ENCODE measurements around the gene ZNF358.

The ZNF358 gene

DNA sequence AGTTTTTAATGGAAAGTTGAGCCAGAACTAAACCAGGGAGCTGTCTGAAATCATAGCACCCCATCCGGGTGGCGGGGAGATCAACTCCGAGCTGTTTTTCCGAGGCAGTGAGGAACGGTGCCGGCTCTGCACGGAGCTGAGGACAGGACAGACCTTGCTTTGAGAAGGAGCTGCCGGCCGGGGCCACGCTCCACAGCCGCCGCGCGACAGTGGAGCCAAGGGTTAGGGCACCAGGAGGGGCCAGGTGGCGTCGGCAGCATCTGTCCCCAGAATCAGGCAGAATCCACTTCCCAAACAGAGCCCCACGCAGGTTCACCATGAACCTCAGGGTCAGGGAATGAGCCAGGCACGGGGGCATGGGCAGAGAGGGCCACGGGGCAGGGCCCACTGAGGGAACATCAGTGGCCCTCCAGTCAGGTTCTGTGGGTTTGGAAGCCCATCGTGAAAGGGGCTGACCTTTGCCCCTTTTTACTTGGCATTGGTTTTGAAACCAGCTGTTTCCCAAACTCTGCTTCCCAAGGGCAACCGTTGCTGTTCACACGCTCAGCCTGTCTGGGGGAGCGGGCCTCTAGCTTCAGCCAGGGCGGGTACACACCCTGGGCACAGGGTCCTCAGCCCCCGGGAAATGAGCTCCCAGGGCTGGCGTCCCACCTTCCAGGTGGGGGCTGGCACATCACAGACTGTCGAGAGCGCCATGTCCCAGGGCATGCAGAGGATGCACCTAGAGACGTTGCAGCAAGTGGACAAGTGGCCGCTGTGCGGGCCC lies 45.2 kb upstream of the ZNF358 start:
- no peak overlapping the region for H2AK5ac ChIP-seq (ENCODE audit: low read depth, low read length)
- H3K79me1 ChIP-seq (ENCODE audit: low read depth, low read length): no peaks in the 10 kb centered on the region
- no peaks in the 10 kb centered on the region for H3K4me1 ChIP-seq (ENCODE audit: control insufficient read depth in 2 of 2, insufficient read depth in 1 of 2, low read depth in 1 of 2, low read length in 2 of 2)
- H3K4me2 ChIP-seq (ENCODE audit: insufficient read depth, low read length, poor library complexity, severe bottlenecking): no peak overlapping the region
- no peak overlapping the region for H3K27ac ChIP-seq (replicated peaks; ENCODE audit: low read length)
- H4K91ac ChIP-seq (ENCODE audit: low read depth, low read length, poor library complexity): no peak overlapping the region
- no peaks in the 10 kb centered on the region for H3K9me3 ChIP-seq (replicated peaks in 1 of 2; ENCODE audit: control insufficient read depth in 2 of 2, insufficient read depth in 1 of 2, low read depth in 1 of 2, low read length in 2 of 2)
- peak overlapping the region in 1 of 2 donors; percentile 28 for H3K4me3 ChIP-seq (ENCODE audit: low read length in 2 of 2)
- H2BK15ac ChIP-seq (ENCODE audit: low read length): no peak overlapping the region
- H2BK5ac ChIP-seq (ENCODE audit: low read length): no peak overlapping the region
- no peak overlapping the region for H3K4ac ChIP-seq (ENCODE audit: low read length)
- no peak overlapping the region for H3K9ac ChIP-seq (ENCODE audit: low read depth, low read length, poor library complexity)
- peak overlapping the region; percentile 22 for H2BK12ac ChIP-seq (ENCODE audit: low read length)
- no CpG with 5 or more reads among the region's 31 CpGs for WGBS, 2 donors (ENCODE audit: extremely low coverage in 2 of 2, insufficient read length in 2 of 2, insufficient replicate concordance in 1 of 2)
- peak overlapping the region; percentile 43 for H3K23ac ChIP-seq (ENCODE audit: low read depth, low read length, poor library complexity)
- no peak overlapping the region for H4K8ac ChIP-seq (ENCODE audit: low read depth, low read length)
- H3K14ac ChIP-seq (ENCODE audit: low read length): no peak overlapping the region
- H2BK120ac ChIP-seq (ENCODE audit: low read depth, low read length): no peak overlapping the region
- H2AFZ ChIP-seq (ENCODE audit: low read length): no peak overlapping the region
- no peak for DNase-seq (ENCODE audit: low spot score)
- H3K27me3 ChIP-seq (ENCODE audit: control insufficient read depth in 3 of 3, insufficient read depth in 3 of 3, low read depth in 1 of 3, low read length in 3 of 3): no peaks in the 10 kb centered on the region
- peaks cover 25 to 46% of the 10 kb centered on the region in 2 donors for H3K36me3 ChIP-seq (replicated peaks in 1 of 2; ENCODE audit: control insufficient read depth in 2 of 2, insufficient read depth in 2 of 2, low read length in 2 of 2)
- H3K18ac ChIP-seq (ENCODE audit: low read length): no peak overlapping the region

DNA sequence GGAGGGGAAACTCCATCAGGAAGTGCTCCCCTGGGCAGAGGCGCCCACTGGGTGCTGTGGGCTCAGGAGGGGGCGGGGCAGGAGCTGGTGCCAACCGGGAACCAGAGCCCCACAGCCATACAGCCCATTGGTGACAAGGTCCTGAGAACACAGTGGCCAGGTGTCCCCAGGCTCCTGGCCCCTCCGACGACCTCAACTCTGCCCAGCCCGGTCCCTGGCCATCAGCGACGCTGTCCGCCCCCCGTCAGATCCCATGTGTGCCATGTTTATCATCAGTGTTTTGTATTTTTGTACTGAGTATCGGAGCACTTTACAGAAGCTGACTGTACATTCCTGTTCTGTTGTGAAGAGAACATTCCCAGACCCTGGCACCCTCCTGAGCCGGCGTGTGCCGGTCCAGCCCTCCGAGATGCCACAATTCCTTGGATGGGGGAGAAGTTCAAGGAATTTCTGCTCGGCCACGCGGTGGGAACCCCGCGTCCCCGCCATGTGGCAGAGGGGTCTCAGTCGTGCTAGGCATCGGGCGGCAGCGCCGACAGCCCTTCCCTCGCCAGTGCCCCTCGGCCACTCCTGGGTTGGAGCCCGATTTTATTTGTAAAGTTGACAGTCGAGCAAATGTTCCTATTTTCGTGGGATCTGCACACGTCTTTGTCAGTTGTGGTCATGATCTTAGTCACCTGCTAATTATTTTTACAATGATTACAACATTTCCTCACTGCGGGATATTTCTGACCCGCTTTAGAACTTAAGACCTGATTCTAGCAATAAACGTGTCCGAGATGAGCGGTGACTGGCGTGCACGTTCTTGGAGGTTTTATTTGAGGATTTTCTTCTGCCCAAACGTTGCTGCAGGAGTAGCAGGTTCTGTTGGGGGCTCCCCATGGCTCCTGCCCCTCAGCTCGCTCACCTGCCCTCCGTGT lies 43.9 kb upstream of the ZNF358 start:
- H3K4ac ChIP-seq (ENCODE audit: low read length): no peak overlapping the region
- no peaks in the 10 kb centered on the region for H3K79me1 ChIP-seq (ENCODE audit: low read depth, low read length)
- H3K36me3 ChIP-seq (replicated peaks in 1 of 2; ENCODE audit: control insufficient read depth in 2 of 2, insufficient read depth in 2 of 2, low read length in 2 of 2): peaks cover 25 to 44% of the 10 kb centered on the region in 2 donors
- H3K4me3 ChIP-seq (ENCODE audit: low read length in 2 of 2): no peak overlapping the region
- H2BK15ac ChIP-seq (ENCODE audit: low read length): no peak overlapping the region
- no peaks in the 10 kb centered on the region for H3K9me3 ChIP-seq (replicated peaks in 1 of 2; ENCODE audit: control insufficient read depth in 2 of 2, insufficient read depth in 1 of 2, low read depth in 1 of 2, low read length in 2 of 2)
- peak overlapping the region; percentile 85 for H3K23ac ChIP-seq (ENCODE audit: low read depth, low read length, poor library complexity)
- no peak overlapping the region for H3K27ac ChIP-seq (replicated peaks; ENCODE audit: low read length)
- no peaks in the 10 kb centered on the region for H3K4me1 ChIP-seq (ENCODE audit: control insufficient read depth in 2 of 2, insufficient read depth in 1 of 2, low read depth in 1 of 2, low read length in 2 of 2)
- no peak for DNase-seq (ENCODE audit: low spot score)
- H2BK12ac ChIP-seq (ENCODE audit: low read length): no peak overlapping the region
- no peak overlapping the region for H2AK5ac ChIP-seq (ENCODE audit: low read depth, low read length)
- no peak overlapping the region for H2BK120ac ChIP-seq (ENCODE audit: low read depth, low read length)
- no peak overlapping the region for H3K9ac ChIP-seq (ENCODE audit: low read depth, low read length, poor library complexity)
- no peak overlapping the region for H3K14ac ChIP-seq (ENCODE audit: low read length)
- no peak overlapping the region for H3K18ac ChIP-seq (ENCODE audit: low read length)
- no CpG with 5 or more reads among the region's 42 CpGs for WGBS, 2 donors (ENCODE audit: extremely low coverage in 2 of 2, insufficient read length in 2 of 2, insufficient replicate concordance in 1 of 2)
- no peak overlapping the region for H2AFZ ChIP-seq (ENCODE audit: low read length)
- no peak overlapping the region for H3K4me2 ChIP-seq (ENCODE audit: insufficient read depth, low read length, poor library complexity, severe bottlenecking)
- H3K27me3 ChIP-seq (ENCODE audit: control insufficient read depth in 3 of 3, insufficient read depth in 3 of 3, low read depth in 1 of 3, low read length in 3 of 3): no peaks in the 10 kb centered on the region
- no peak overlapping the region for H2BK5ac ChIP-seq (ENCODE audit: low read length)
- H4K8ac ChIP-seq (ENCODE audit: low read depth, low read length): no peak overlapping the region
- no peak overlapping the region for H4K91ac ChIP-seq (ENCODE audit: low read depth, low read length, poor library complexity)

DNA sequence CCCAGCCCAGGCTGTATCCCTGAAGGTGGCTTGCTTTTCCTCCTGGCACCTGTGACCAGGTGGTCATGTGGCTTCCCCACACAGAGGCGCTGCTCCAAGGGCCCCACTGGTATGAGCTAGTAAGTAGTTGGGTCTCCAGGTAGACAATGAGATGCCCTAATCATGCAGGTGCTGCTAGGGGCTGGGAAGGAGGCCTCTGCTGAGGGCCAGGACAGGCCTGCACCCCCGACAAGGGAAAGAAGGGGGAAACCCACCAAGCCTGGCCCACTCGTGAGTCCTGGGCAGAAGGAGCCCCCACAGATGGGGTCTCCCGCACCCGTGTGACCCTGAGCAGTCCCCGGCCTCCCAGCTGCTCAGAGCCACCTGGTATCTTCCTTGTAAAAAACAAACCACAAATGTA lies 40.2 kb upstream of the ZNF358 start:
- H3K27ac ChIP-seq (replicated peaks; ENCODE audit: low read length): no peak overlapping the region
- DNase-seq (ENCODE audit: low spot score): no peak
- H4K91ac ChIP-seq (ENCODE audit: low read depth, low read length, poor library complexity): no peak overlapping the region
- H3K18ac ChIP-seq (ENCODE audit: low read length): no peak overlapping the region
- no peak overlapping the region for H2BK120ac ChIP-seq (ENCODE audit: low read depth, low read length)
- H3K4ac ChIP-seq (ENCODE audit: low read length): no peak overlapping the region
- H4K8ac ChIP-seq (ENCODE audit: low read depth, low read length): no peak overlapping the region
- peaks cover 6 to 13% of the 10 kb centered on the region in 2 donors for H3K36me3 ChIP-seq (replicated peaks in 1 of 2; ENCODE audit: control insufficient read depth in 2 of 2, insufficient read depth in 2 of 2, low read length in 2 of 2)
- no peak overlapping the region for H2AFZ ChIP-seq (ENCODE audit: low read length)
- H3K4me3 ChIP-seq (ENCODE audit: low read length in 2 of 2): no peak overlapping the region
- no peak overlapping the region for H3K23ac ChIP-seq (ENCODE audit: low read depth, low read length, poor library complexity)
- H3K9me3 ChIP-seq (replicated peaks in 1 of 2; ENCODE audit: control insufficient read depth in 2 of 2, insufficient read depth in 1 of 2, low read depth in 1 of 2, low read length in 2 of 2): no peaks in the 10 kb centered on the region
- no CpG with 5 or more reads among the region's 6 CpGs for WGBS, 2 donors (ENCODE audit: extremely low coverage in 2 of 2, insufficient read length in 2 of 2, insufficient replicate concordance in 1 of 2)
- H2BK5ac ChIP-seq (ENCODE audit: low read length): no peak overlapping the region
- peaks cover 2% of the 10 kb centered on the region for H3K79me1 ChIP-seq (ENCODE audit: low read depth, low read length)
- H3K9ac ChIP-seq (ENCODE audit: low read depth, low read length, poor library complexity): no peak overlapping the region
- no peak overlapping the region for H2AK5ac ChIP-seq (ENCODE audit: low read depth, low read length)
- peaks cover 0 to 9% of the 10 kb centered on the region in 2 donors for H3K4me1 ChIP-seq (ENCODE audit: control insufficient read depth in 2 of 2, insufficient read depth in 1 of 2, low read depth in 1 of 2, low read length in 2 of 2)
- H3K14ac ChIP-seq (ENCODE audit: low read length): no peak overlapping the region
- no peaks in the 10 kb centered on the region for H3K27me3 ChIP-seq (ENCODE audit: control insufficient read depth in 3 of 3, insufficient read depth in 3 of 3, low read depth in 1 of 3, low read length in 3 of 3)
- no peak overlapping the region for H2BK12ac ChIP-seq (ENCODE audit: low read length)
- H3K4me2 ChIP-seq (ENCODE audit: insufficient read depth, low read length, poor library complexity, severe bottlenecking): no peak overlapping the region
- H2BK15ac ChIP-seq (ENCODE audit: low read length): no peak overlapping the region

DNA sequence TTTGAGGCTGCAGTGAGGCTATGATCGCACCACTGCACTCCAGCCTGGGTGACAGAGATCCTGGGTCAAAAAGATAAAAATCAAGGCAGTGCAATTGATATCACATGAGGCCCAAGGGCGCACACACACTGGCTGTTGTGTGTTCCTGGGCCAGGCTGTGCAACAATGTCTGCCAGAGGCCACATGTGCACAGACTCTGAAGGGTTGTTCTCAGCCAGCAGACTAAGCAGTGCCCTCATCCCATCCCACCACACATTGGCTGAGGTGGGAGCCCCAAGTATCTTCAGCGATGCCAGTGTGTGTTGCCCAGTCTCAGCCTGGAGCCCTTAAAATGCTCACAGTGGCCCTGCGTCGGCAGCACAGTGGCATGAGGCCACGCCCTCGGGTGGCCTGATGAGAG lies 39.7 kb upstream of the ZNF358 start:
- no peak overlapping the region for H4K8ac ChIP-seq (ENCODE audit: low read depth, low read length)
- H3K4me1 ChIP-seq (ENCODE audit: control insufficient read depth in 2 of 2, insufficient read depth in 1 of 2, low read depth in 1 of 2, low read length in 2 of 2): peaks cover 0 to 11% of the 10 kb centered on the region in 2 donors
- DNase-seq (ENCODE audit: low spot score): no peak
- no peak overlapping the region for H2AFZ ChIP-seq (ENCODE audit: low read length)
- H3K23ac ChIP-seq (ENCODE audit: low read depth, low read length, poor library complexity): peak overlapping the region; percentile 8
- WGBS, 2 donors (ENCODE audit: extremely low coverage in 2 of 2, insufficient read length in 2 of 2, insufficient replicate concordance in 1 of 2): no CpG with 5 or more reads among the region's 7 CpGs
- H3K4me2 ChIP-seq (ENCODE audit: insufficient read depth, low read length, poor library complexity, severe bottlenecking): no peak overlapping the region
- H2BK12ac ChIP-seq (ENCODE audit: low read length): no peak overlapping the region
- no peak overlapping the region for H4K91ac ChIP-seq (ENCODE audit: low read depth, low read length, poor library complexity)
- H3K27me3 ChIP-seq (ENCODE audit: control insufficient read depth in 3 of 3, insufficient read depth in 3 of 3, low read depth in 1 of 3, low read length in 3 of 3): no peaks in the 10 kb centered on the region
- no peak overlapping the region for H3K4ac ChIP-seq (ENCODE audit: low read length)
- no peak overlapping the region for H2BK5ac ChIP-seq (ENCODE audit: low read length)
- no peak overlapping the region for H2BK15ac ChIP-seq (ENCODE audit: low read length)
- no peak overlapping the region for H3K9ac ChIP-seq (ENCODE audit: low read depth, low read length, poor library complexity)
- H3K9me3 ChIP-seq (replicated peaks in 1 of 2; ENCODE audit: control insufficient read depth in 2 of 2, insufficient read depth in 1 of 2, low read depth in 1 of 2, low read length in 2 of 2): no peaks in the 10 kb centered on the region
- peaks cover 1 to 7% of the 10 kb centered on the region in 2 donors for H3K36me3 ChIP-seq (replicated peaks in 1 of 2; ENCODE audit: control insufficient read depth in 2 of 2, insufficient read depth in 2 of 2, low read length in 2 of 2)
- no peak overlapping the region for H3K18ac ChIP-seq (ENCODE audit: low read length)
- H3K4me3 ChIP-seq (ENCODE audit: low read length in 2 of 2): no peak overlapping the region
- no peak overlapping the region for H3K14ac ChIP-seq (ENCODE audit: low read length)
- H2BK120ac ChIP-seq (ENCODE audit: low read depth, low read length): no peak overlapping the region
- H3K27ac ChIP-seq (replicated peaks; ENCODE audit: low read length): no peak overlapping the region
- peaks cover 2% of the 10 kb centered on the region for H3K79me1 ChIP-seq (ENCODE audit: low read depth, low read length)
- no peak overlapping the region for H2AK5ac ChIP-seq (ENCODE audit: low read depth, low read length)

All from neuronal stem cell (in vitro differentiated cells).